Neuronal stem cell (in vitro differentiated cells): ENCODE data around the gene FHOD3.

ENCODE experiments used
- DNase-seq: peaks from one replicate; pipeline ENCODE4 v3.0.0-alpha.2; 2013; ENCODE audit warnings: low spot score
- H2AFZ ChIP-seq: one replicate; pipeline ENCODE4 v1.6.1; 2013; ENCODE audit warnings: mild to moderate bottlenecking, low read length, inconsistent platforms
- H2AK5ac ChIP-seq: 2 replicates; pipeline ENCODE4 v1.6.1; 2013; ENCODE audit warnings: low read depth, mild to moderate bottlenecking, inconsistent platforms, low read length, moderate library complexity, mixed read lengths
- H2BK120ac ChIP-seq: 2 replicates; pipeline ENCODE4 v1.6.1; 2013; ENCODE audit warnings: low read depth, mild to moderate bottlenecking, inconsistent platforms, low read length, moderate library complexity, mixed read lengths
- H2BK12ac ChIP-seq: one replicate; pipeline ENCODE4 v1.6.1; 2013; ENCODE audit warnings: low read length, inconsistent platforms
- H2BK15ac ChIP-seq: 2 replicates; pipeline ENCODE4 v1.6.1; 2013; ENCODE audit warnings: mild to moderate bottlenecking, low read length, inconsistent platforms, mixed read lengths
- H2BK5ac ChIP-seq: one replicate; pipeline ENCODE4 v1.6.1; 2013; ENCODE audit warnings: inconsistent platforms, mild to moderate bottlenecking, low read length, moderate library complexity
- H3K14ac ChIP-seq: one replicate; pipeline ENCODE4 v1.6.1; 2013; ENCODE audit warnings: low read length, inconsistent platforms
- H3K18ac ChIP-seq: 2 replicates; pipeline ENCODE4 v1.6.1; 2013; ENCODE audit warnings: low read length, inconsistent platforms
- H3K23ac ChIP-seq: 2 replicates; pipeline ENCODE4 v1.6.1; 2013; ENCODE audit warnings: low read depth, mild to moderate bottlenecking, mixed read lengths, low read length, inconsistent platforms; ENCODE audit not compliant: poor library complexity
- H3K27ac ChIP-seq: replicated peaks from 3 replicates; pipeline ENCODE4 v1.5.1; 2013; ENCODE audit warnings: low read length, inconsistent platforms
- H3K27me3 ChIP-seq, 3 experiments: 2 replicates each; pipeline ENCODE4 v1.6.1; 2013; ENCODE audit warnings: low read length in 3 of 3, mild to moderate bottlenecking in 2 of 3, inconsistent platforms in 1 of 3, low read depth in 1 of 3, mixed read lengths in 1 of 3, moderate library complexity in 1 of 3; ENCODE audit not compliant: control insufficient read depth in 3 of 3, insufficient read depth in 3 of 3
- H3K36me3 ChIP-seq, 2 donors: replicated peaks in 1 of 2; 2 replicates each; pipeline ENCODE4 v1.6.1; 2013; ENCODE audit warnings: low read length in 2 of 2; ENCODE audit not compliant: control insufficient read depth in 2 of 2, insufficient read depth in 2 of 2
- H3K4ac ChIP-seq: 2 replicates; pipeline ENCODE4 v1.6.1; 2013; ENCODE audit warnings: inconsistent platforms, mild to moderate bottlenecking, low read length, moderate library complexity
- H3K4me1 ChIP-seq, 2 donors: 1 replicate in 1 of 2; 2 replicates in 1 of 2; pipeline ENCODE4 v1.6.1; 2013; ENCODE audit warnings: low read length in 2 of 2, low read depth in 1 of 2; ENCODE audit not compliant: control insufficient read depth in 2 of 2, insufficient read depth in 1 of 2
- H3K4me2 ChIP-seq: one replicate; pipeline ENCODE4 v1.6.1; 2013; ENCODE audit warnings: mild to moderate bottlenecking, low read length, inconsistent platforms; ENCODE audit not compliant: insufficient read depth, poor library complexity, severe bottlenecking
- H3K4me3 ChIP-seq, 2 donors: 2 replicates each; pipeline ENCODE4 v1.5.1; 2013; ENCODE audit warnings: low read length in 2 of 2, mild to moderate bottlenecking in 2 of 2, inconsistent platforms in 1 of 2, moderate library complexity in 1 of 2
- H3K79me1 ChIP-seq: one replicate; pipeline ENCODE4 v1.6.1; 2013; ENCODE audit warnings: low read depth, mild to moderate bottlenecking, inconsistent platforms, low read length, moderate library complexity
- H3K9ac ChIP-seq: one replicate; pipeline ENCODE4 v1.6.1; 2013; ENCODE audit warnings: mild to moderate bottlenecking, low read depth, low read length, inconsistent platforms; ENCODE audit not compliant: poor library complexity
- H3K9me3 ChIP-seq, 2 donors: replicated peaks in 1 of 2; 2 replicates each; pipeline versions ENCODE3 to v1.6.1; 2013; ENCODE audit warnings: low read length in 2 of 2, mild to moderate bottlenecking in 2 of 2, inconsistent platforms in 1 of 2, low read depth in 1 of 2, mixed read lengths in 1 of 2, moderate library complexity in 1 of 2; ENCODE audit not compliant: control insufficient read depth in 2 of 2, insufficient read depth in 1 of 2
- H4K8ac ChIP-seq: one replicate; pipeline ENCODE4 v1.6.1; 2013; ENCODE audit warnings: low read depth, mild to moderate bottlenecking, inconsistent platforms, low read length, moderate library complexity
- H4K91ac ChIP-seq: one replicate; pipeline ENCODE4 v1.6.1; 2013; ENCODE audit warnings: low read length, low read depth, mild to moderate bottlenecking, inconsistent platforms; ENCODE audit not compliant: poor library complexity
- WGBS, 2 donors: extraction: QIAGEN DNeasy Blood & Tissue Kit; methylation state at CpG; one replicate each; pipeline ENCODE4 v1.1.7; 2013; ENCODE audit warnings: missing lambda C conversion rate in 2 of 2, mixed read lengths in 1 of 2; ENCODE audit not compliant: insufficient read length in 2 of 2, insufficient replicate concordance in 1 of 2; ENCODE audit errors: extremely low coverage in 2 of 2; 5-methylcytosine and 5-hydroxymethylcytosine counted together

Gene FHOD3

DNA sequence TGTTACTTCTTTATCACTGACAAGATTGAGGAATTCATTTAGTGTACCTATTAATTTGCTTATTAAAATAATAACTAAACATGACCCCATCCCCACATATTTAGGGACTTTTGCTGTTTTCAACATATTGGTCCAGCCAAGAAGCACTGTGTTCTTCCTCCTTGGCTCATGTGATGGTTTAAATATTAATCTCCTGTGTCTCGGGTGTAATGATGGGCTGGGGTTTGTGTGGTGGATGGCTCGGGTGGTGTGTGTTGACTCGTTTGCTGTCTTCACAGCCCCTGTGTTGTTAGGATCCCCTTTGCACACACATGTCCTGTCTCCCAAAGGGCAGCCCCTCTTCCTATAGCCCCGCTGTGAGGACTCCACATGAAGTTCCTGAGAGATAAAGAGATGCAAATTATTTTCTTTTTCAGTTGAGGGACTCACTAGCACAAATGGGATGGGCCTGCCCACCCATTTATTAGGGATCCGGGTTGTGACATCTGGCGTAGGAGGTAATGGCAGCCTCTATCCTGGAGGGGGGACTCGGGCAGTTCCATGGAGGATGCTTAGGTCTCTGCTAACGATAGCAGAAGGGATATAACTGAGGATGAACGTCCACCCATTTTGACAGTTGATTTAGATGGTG lies 53.4 kb downstream of the FHOD3 start:
- Histone ChIP-seq H3K4ac (no peak overlapping the region), H3K36me3 (peaks cover 9 to 23% of the 10 kb centered on the region in 2 donors), H3K79me1 (peaks cover 5% of the 10 kb centered on the region), H3K23ac (no peak overlapping the region), H2BK15ac (no peak overlapping the region), H2BK12ac (no peak overlapping the region), H3K9ac (no peak overlapping the region), H4K8ac (no peak overlapping the region), H4K91ac (no peak overlapping the region), H3K4me1 (peaks cover 0 to 8% of the 10 kb centered on the region in 2 donors), H3K18ac (no peak overlapping the region), H3K27me3 (no peaks in the 10 kb centered on the region), H3K4me3 (no peak overlapping the region), H2BK5ac (no peak overlapping the region), H3K4me2 (no peak overlapping the region), H2AK5ac (no peak overlapping the region), H3K14ac (no peak overlapping the region), H3K27ac (no peak overlapping the region), H2AFZ (no peak overlapping the region), H3K9me3 (peaks cover 5 to 35% of the 10 kb centered on the region in 2 donors), H2BK120ac (no peak overlapping the region)
- DNase-seq = no peak
- no CpG with 5 or more reads among the region's 9 CpGs for whole genome bisulfite sequencing, 2 donors

DNA sequence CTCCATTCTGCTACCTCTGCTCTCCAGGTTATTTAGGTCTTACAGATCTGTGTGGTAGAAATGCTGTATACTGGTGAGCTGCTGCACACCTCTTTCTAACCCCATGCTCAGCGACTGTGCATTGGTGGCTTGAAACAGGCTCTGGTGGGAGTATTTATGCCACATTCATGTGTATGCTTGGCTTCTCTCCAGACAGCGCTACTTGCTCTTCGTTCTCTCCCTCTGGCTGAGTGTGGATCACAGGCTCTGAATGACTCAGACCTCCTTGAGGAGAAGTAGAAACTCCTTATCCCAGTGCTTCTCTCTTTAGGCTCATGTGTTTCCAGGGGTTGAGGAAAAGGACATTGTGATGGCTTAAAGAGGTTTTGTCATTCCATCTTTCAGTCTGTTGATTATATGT lies 54.9 kb downstream of the FHOD3 start:
- Histone ChIP-seq H3K9me3 (peaks cover 5 to 39% of the 10 kb centered on the region in 2 donors), H3K79me1 (peaks cover 5% of the 10 kb centered on the region), H3K4ac (no peak overlapping the region), H3K14ac (no peak overlapping the region), H3K4me1 (peaks cover 0 to 4% of the 10 kb centered on the region in 2 donors), H2AK5ac (no peak overlapping the region), H2BK5ac (no peak overlapping the region), H3K4me2 (no peak overlapping the region), H2BK120ac (no peak overlapping the region), H3K27me3 (no peaks in the 10 kb centered on the region), H4K8ac (no peak overlapping the region), H4K91ac (no peak overlapping the region), H2AFZ (no peak overlapping the region), H2BK12ac (no peak overlapping the region), H3K23ac (no peak overlapping the region), H3K9ac (no peak overlapping the region), H2BK15ac (no peak overlapping the region), H3K4me3 (no peak overlapping the region), H3K27ac (no peak overlapping the region), H3K18ac (no peak overlapping the region), H3K36me3 (peaks cover 11 to 33% of the 10 kb centered on the region in 2 donors)
- WGBS, 2 donors = no CpG with 5 or more reads among the region's 3 CpGs
- DNase-seq = no peak

DNA sequence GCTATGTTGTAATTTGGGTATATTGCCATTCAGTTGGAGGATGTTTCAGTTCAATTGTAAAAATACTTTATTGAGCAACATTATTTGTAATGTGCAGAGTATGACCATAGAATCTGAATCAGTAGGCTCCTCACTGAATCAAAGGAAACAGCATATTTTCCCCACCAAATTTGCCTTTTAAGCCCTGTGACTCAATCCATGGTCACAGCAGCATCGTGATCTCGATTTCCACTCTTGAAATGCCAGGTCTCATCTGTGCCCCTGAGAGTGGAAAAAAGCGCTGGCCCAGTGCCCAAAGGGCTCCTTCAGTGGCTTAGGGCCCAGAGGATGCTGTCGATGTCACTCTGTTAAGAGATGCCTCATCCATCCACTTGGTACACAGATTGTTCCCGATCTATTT lies 57.5 kb downstream of the FHOD3 start:
- no peak for DNase-seq
- WGBS, 2 donors = no CpG with 5 or more reads among the region's 5 CpGs
- Histone ChIP-seq H3K4me2 (no peak overlapping the region), H3K9ac (no peak overlapping the region), H3K27me3 (no peaks in the 10 kb centered on the region), H2BK15ac (no peak overlapping the region), H3K36me3 (peaks cover 11 to 58% of the 10 kb centered on the region in 2 donors), H3K9me3 (peaks cover 5 to 44% of the 10 kb centered on the region in 2 donors), H2AK5ac (no peak overlapping the region), H4K8ac (no peak overlapping the region), H3K79me1 (peaks cover 2% of the 10 kb centered on the region), H3K23ac (no peak overlapping the region), H3K18ac (no peak overlapping the region), H3K14ac (no peak overlapping the region), H3K4me1 (peaks cover 0 to 4% of the 10 kb centered on the region in 2 donors), H2BK120ac (no peak overlapping the region), H2BK5ac (no peak overlapping the region), H3K4me3 (no peak overlapping the region), H3K27ac (no peak overlapping the region), H2AFZ (no peak overlapping the region), H2BK12ac (no peak overlapping the region), H3K4ac (no peak overlapping the region), H4K91ac (no peak overlapping the region)

DNA sequence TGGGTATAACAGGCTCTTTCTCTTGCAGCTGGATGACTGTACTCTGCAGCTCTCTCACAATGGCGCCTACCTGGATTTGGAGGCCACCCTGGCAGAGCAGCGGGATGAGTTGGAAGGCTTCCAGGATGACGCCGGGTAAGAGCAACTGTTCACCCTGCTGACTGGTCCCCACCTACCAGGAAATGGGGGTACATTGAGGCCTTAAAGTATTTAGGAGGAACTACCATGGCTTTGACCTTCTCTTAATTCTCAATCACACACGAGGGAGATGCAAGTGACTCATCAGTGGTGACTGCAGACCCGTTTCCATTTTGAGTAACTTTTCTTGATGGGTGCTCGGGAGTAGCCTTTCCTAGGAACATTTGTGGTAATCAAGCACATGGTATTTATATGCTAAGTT lies 58.0 kb downstream of the FHOD3 start:
- no peak overlapping the region for H3K23ac ChIP-seq
- no CpG with 5 or more reads among the region's 7 CpGs for WGBS, 2 donors
- peaks cover 13 to 63% of the 10 kb centered on the region in 2 donors for H3K36me3 ChIP-seq
- H3K9me3 ChIP-seq = peaks cover 5 to 46% of the 10 kb centered on the region in 2 donors
- no peak overlapping the region for H3K4me2 ChIP-seq
- no peak overlapping the region for H3K9ac ChIP-seq
- no peak for DNase-seq
- no peaks in the 10 kb centered on the region for H3K27me3 ChIP-seq
- no peak overlapping the region for H3K4ac ChIP-seq
- no peak overlapping the region for H2BK15ac ChIP-seq
- no peak overlapping the region for H3K27ac ChIP-seq
- no peak overlapping the region for H2BK120ac ChIP-seq
- H4K8ac ChIP-seq = no peak overlapping the region
- no peak overlapping the region for H2BK12ac ChIP-seq
- H3K14ac ChIP-seq = no peak overlapping the region
- H4K91ac ChIP-seq = no peak overlapping the region
- no peak overlapping the region for H2AK5ac ChIP-seq
- peaks cover 2% of the 10 kb centered on the region for H3K79me1 ChIP-seq
- H3K18ac ChIP-seq = no peak overlapping the region
- no peak overlapping the region for H2BK5ac ChIP-seq
- no peaks in the 10 kb centered on the region for H3K4me1 ChIP-seq
- no peak overlapping the region for H3K4me3 ChIP-seq
- no peak overlapping the region for H2AFZ ChIP-seq
